Right lobe of liver (tissue), 4 donors: ENCODE data around the gene AFG1L.
"Not testable (repeated sequence)": the region's sequence is repeated elsewhere in the genome, so short reads cannot be mapped to it uniquely, and the experiment has no call there.

ENCODE experiments used
- CTCF ChIP-seq, 4 donors: fragments of 200-600 bp in 3 of 4; fragments of 450-650 bp in 1 of 4; IDR thresholded peaks; one replicate each; pipeline versions ENCODE4 v1.5.1 to v1.8.0; 2016 to 2022; ENCODE audit warnings: antibody characterized with exemption in 4 of 4, mild to moderate bottlenecking in 2 of 4
- POLR2A ChIP-seq: fragments of 450-650 bp; IDR thresholded peaks from one replicate; pipeline ENCODE4 v1.6.1; 2017; ENCODE audit warnings: antibody characterized with exemption, mild to moderate bottlenecking
- donor health status: DM: no; HTN: no; CAD: no.
- donor health status: DM: no; HTN: no; CAD: no.
- donor health status: DM: no; HTN: yes; CAD: no.

GRCh38 chr6:108308641-108309040 lies 13.8 kb downstream of the AFG1L start:
- TF ChIP-seq CTCF (IDR thresholded peaks at IDR 0.05); POLR2A: not testable (repeated sequence)
